CD4-positive, alpha-beta T cell treated with Interleukin-2 at 100 ng/mL for 4 hours (primary cell): ENCODE data around the gene MGST3.
"Not testable (repeated sequence)": the region's sequence is repeated elsewhere in the genome, so short reads cannot be mapped to it uniquely, and the experiment has no call there.

Source experiments
- DNase-seq: peaks from one replicate; pipeline ENCODE4 v3.0.0-alpha.2; 2020; ENCODE audit warnings: low spot score

MGST3 gene

GRCh38 chr1:165630629-165631341 is at the start of gene MGST3:
Gene MGST3, plus strand, starts transcription at chr1:165631234. Its CDS starts 18,614 bp downstream, at chr1:165649848.
- DNase-seq: peak; percentile 95

DNA sequence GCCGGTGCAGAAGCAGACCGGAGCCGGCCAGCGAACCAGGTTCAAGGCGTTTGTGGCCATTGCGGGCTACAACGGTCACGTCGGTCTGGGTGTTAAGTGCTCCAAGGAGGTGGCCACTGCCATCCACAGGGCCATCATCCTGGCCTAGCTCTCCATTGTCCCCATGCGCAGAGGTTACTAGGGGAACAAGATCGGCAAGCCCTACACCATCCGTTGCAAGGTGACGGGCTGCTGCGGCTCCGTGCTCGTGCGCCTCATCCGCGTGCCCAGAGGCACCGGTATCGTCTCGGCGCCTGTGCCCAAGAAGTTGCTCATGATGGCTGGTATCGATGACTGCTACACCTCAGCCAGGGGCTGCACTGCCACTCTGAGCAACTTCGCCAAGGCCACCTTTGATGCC is 49.1 kb upstream of the MGST3 start:
- DNase-seq: no peak

DNA sequence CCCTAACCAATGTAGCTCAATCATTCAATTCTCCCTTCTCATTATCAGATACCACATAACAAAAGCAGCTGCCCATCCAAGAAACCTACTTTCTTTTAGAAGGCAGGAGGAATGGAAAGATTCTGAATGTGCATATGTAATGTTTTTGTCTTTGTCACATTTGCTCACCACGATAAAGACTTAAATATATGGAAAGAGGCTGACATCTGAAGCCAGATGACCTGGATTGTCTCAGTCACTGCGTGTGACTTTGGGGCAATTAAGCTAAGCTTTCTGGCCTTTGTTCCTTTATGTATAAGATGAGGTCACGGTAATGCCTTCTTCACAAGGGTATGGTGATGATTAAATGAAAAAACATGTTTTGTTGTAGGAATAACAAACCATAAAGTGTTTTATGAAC is 44.6 kb upstream of the MGST3 start:
- no peak for DNase-seq

GRCh38 chr1:165591391-165591790 is 39.6 kb upstream of the MGST3 start:
- DNase-seq: not testable (repeated sequence)

GRCh38 chr1:165592945-165593823 is 37.9 kb upstream of the MGST3 start:
- peak; percentile 83 for DNase-seq

GRCh38 chr1:165595246-165595938 is 35.6 kb upstream of the MGST3 start:
- DNase-seq: no peak

GRCh38 chr1:165597883-165598675 is 33.0 kb upstream of the MGST3 start:
- DNase-seq: peak; percentile 92

GRCh38 chr1:165598676-165599059 is 32.4 kb upstream of the MGST3 start:
- no peak for DNase-seq

DNA sequence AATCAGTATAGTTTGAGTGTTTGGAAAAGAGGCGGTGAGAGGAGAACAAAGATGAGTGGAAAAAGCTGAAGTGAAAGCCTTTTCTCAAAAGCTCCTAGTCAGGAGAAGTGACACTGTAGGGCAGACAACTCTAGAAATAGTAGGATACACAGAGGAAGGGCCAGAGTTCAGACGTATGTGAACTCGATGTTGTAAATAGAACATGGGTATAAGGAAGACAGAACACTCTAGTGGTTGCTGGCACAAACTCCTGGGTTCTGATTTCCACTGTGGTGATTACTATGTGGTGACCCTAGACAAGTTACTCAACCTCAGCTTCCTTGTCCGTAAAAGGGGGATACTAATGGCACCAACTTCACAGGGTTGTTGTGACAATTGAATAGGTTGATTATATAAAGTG is 30.2 kb upstream of the MGST3 start:
- no peak for DNase-seq

- no peak for DNase-seq
Observed at GRCh38 chr1:165603810-165604209, 27.2 kb upstream of the MGST3 start.

GRCh38 chr1:165605246-165605645 is 25.8 kb upstream of the MGST3 start:
- DNase-seq: no peak

DNA sequence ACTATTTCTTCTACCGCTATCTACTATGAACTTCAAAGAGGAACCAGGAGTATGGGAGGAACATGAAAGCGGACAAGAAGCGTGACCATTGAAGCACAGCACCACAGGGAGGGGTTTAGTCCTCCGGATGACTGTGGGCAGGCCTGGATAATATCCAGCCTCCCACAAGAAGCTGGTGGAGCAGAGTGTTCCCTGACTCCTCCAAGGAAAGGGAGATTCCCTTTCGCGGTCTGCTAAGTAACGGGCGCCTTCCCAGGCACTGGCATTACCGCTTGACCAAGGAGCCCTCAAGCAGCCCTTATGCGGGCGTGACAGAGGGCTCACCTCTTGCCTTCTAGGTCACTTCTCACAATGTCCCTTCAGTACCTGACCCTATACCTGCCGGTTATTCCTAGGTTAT is 24.4 kb upstream of the MGST3 start:
- DNase-seq: not testable (repeated sequence)

- no peak for DNase-seq
Observed at GRCh38 chr1:165610866-165611265, 20.2 kb upstream of the MGST3 start.

DNA sequence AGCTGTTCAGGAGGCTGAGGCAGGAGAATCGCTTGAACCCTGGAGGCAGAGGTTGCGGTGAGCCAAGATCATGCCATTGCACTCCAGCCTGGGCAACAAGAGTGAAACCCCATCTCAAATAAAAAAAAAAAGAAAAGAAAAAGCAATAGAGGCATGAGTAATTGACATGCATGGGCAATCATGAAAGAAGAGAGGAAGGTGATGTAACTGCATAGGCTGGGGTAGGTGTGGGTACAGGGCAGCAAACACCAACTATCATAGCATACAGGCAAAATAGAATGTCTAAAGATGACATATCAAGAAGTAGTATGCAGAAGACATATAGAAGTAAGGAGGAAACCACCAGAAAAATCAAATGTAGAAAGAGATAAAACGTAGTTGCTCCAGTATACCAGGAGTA is 19.0 kb upstream of the MGST3 start:
- DNase-seq: no peak

- no peak for DNase-seq
Observed at GRCh38 chr1:165616054-165616612, 14.9 kb upstream of the MGST3 start.

GRCh38 chr1:165616987-165617546 is 14.0 kb upstream of the MGST3 start:
- DNase-seq: no peak

- no peak for DNase-seq
Observed at GRCh38 chr1:165619647-165620151, 11.3 kb upstream of the MGST3 start.

- DNase-seq: no peak
Observed at GRCh38 chr1:165623624-165624023, 7.4 kb upstream of the MGST3 start.

DNA sequence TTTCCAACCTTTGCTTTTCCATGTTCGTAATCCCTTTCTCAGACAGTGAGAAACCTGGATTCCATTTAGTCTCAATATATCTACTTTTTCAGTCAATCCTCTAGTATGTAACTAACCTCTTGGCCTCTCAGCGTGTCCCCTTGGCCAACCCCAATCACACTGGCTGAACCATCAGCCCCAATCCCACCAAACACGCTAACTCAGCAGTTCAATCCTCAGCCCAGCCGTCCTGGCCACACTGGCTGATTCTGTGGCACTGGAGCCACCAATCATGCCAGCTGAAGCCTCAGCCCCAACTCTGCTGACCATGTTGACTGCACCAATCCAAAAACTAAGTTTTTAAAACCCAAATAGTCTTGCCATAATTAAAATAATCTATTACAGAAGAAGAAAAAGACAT is 6.6 kb upstream of the MGST3 start:
- DNase-seq: no peak

GRCh38 chr1:165628147-165628822 is 2.7 kb upstream of the MGST3 start:
- no peak for DNase-seq
